Activated T-helper 9 cell treated with anti-CD3 and anti-CD28 coated beads, Interleukin-2, amount 50 U/mL, for 16 hours (primary cell): Measurements from ENCODE around the gene ADI1.

ENCODE experiments used
- DNase-seq: peaks from one replicate; pipeline ENCODE4 v3.0.0-alpha.2; 2020; ENCODE audit warnings: low read depth

The ADI1 gene, protein sequence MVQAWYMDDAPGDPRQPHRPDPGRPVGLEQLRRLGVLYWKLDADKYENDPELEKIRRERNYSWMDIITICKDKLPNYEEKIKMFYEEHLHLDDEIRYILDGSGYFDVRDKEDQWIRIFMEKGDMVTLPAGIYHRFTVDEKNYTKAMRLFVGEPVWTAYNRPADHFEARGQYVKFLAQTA

DNA sequence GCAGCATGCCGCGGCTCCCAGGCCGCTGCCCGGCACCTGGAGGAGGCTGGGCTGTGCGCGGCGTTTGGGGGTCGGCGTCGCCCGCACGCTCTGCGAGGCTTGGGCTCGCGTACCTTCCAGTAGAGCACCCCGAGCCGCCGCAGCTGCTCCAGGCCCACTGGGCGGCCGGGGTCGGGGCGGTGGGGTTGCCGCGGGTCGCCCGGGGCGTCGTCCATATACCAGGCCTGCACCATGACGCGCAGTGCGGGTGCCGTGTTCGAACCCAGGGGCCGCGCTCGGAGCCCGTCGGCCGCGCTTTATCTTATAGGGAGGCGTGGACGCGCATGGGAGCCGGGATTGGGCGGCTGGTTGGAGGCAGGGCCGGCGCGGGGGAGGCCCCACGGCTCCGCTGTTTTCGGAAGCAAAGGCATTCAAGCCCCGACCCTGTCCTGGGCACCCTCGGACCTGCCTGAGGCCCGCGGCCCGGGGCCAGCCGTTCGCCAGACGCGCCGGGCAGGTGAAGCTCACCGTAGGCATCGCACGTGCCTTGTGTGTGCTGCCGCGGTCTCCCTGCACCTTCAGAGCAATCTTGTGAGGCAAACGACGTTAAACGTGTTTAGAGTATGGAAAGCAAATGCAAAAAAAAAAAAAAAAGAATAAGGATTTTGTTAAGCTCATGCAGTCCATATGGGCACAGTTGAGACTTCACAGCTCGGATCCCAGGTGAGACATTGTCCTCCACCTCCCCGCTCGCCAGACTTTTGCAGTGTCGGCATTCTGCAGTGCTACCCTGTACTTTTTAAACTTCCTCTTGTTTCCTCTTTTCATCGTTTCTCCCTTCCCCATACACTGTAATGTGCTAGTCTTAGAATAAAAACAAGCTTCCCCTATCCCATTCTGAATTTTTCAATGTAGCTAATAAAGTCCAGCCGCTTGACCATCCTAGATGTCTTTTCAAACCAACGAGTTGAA, at the start of gene ADI1:
ADI1 (minus strand) TSS at position 277 of the 951 bp plus-strand sequence; CDS start at position 233, 44 bp downstream.
- DNase-seq = peak; percentile 69

GRCh38 chr2:3566806-3567205, 47.5 kb upstream of the ADI1 start:
- DNase-seq = no peak

DNA sequence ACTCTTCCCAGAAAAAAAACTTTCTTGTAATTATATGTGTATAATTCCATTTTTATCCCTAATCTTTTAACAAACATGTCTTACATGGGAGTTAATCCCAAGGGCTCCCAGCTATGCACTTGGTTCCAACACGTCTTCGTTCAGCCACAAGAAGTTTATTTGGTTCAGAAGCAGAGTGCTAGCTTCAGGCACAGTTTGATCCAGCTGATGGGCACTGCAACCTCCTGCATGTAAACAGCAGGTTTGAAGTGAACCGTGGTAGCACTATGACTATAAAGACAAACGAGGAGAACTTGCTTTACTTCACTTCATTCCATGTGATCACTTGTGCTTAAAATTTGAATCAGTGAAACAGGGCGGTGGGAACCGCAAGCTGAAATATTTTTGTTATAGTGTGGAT, 45.8 kb upstream of the ADI1 start:
- no peak for DNase-seq

GRCh38 chr2:3563521-3563976, 44.2 kb upstream of the ADI1 start:
- DNase-seq = no peak

DNA sequence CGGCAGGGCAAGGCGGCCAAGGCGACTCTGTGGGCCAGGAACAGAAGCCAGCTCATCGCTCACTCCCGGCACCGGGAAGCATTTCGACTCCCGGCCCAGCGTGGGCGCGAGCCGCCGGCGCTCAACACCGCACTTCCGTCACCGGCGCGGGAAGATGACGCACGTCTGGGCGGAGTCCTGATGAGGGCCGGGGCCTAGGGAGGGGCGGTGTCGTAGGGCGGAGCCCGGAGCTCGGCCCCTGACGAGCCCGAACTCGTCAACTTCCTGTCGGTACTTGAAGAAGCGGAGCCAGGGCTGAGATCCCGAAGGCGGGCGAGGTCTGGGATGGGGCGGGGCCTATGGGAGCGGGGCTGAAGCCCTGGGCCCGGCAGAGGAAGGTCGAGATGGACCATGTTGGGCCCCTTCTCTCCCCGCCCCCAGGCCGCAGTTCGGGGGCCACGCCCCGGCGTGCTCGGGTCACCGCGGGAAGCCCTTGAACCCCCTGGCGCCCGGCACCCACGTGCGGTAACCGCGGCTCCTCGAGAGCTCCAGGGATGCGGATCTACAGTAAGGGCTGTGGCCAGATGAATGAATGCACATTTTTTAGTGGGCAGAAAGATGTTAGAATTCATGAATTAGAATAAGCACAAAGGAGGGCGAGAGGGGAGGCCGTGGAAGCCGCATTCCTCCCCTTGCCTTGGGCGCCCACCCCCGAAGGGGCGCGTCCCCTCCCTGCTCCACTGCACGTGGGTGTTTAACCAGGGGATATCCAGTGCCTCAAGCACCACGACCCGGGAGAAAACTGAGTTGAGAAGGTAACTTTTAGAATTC, 39.1 kb upstream of the ADI1 start, which contains the start of gene RNASEH1:
RNASEH1 (minus strand) TSS at position 129 of the 810 bp plus-strand sequence; CDS start at position 56, 73 bp downstream.
- peak; percentile 98 for DNase-seq

DNA sequence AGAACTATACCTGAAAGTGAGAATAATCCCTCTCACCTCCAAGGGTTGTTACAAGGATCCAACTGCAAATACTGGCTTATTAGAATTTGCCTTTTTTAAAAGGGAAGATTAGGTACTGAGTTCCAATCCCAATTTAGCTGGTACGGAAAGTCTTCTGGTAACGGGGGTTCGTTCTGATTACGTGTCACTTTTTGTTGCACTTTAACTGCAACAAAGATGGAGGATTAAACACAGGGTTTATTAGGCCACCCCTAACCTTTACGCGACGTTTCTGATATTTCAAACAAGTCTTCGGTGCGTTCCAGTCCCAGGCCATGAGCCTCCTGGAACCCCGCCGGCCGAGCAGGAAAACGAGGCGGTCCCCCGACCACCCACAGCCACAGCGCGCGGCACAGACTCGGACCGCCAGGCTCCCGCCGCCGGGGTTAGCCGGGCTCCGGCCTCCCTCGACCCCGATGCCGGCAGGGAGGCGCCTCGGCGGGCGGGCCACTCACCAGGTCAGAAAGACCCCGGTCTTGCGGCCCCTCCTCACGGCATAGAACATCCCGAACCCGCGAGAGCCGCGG, 38.4 kb upstream of the ADI1 start:
- no peak for DNase-seq

DNA sequence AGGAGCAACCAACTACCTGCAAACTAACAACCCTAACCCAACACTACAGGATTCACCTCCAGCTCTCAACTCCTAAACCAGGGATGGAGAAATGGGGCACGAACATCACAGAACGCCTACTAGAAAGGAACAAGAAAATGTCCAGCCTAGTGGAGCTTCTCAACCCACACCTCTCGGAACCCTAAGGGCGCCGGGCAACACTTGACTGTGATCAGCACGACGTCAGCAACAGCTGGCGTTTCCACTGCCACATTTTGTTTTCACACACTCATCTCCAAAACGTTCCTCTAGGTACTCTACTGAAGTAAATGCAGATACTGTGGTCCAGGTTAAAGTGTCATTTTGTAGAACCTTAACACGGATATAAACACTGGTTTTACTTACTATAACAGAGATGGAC, 34.6 kb upstream of the ADI1 start:
- DNase-seq = no peak

DNA sequence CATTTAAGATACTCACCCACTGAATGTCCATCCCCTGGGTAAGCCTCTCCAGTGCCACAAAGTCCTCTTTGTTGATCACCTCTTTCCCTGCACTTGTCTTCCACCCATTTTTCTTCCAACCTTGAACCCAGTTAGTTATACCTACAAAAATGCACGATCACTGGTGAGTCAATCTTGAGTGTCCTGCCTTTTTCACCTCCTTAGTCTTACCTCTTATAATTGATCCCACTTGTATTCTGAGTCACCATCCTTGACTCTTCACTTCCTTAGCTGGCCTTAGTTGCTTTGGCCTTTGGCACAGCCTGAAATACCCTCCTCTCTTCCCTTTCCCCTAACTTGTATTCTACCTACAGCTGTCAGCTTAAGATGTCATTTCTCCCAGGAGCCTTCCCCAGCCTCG, 28.6 kb upstream of the ADI1 start:
- DNase-seq = no peak

DNA sequence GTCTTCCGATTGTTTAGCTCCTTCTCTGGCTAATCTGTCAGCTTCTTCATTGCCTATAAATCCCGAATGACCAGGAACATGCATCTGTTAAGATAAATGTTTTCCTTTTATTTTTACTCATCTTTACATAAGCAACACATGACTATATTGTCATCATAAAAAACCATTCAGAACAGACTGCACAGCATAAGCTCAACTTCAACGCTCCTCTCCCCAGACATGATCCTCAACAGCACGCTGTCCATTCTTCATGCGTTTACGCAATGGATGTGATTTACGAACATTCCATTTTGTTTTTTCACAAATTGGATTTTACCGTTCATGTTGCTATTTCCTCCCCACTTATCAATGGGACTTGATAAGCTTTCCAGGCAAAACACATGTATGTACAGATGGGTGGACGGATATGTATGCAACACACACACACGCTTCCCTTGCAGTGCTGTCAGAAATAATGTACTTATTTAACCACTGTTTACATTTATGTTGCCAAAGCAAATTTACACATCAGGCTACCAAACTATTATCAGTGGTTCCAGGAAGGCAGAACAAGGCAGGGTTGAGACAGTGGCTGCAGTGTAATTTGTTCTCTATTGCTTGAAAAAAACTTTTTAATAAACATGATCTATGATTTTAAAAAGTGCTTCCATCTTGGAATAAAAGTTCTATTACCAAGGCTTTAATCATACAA, 26.6 kb upstream of the ADI1 start:
- DNase-seq = no peak

- DNase-seq = no peak
Observed at GRCh38 chr2:3543023-3543683, 23.8 kb upstream of the ADI1 start.

DNA sequence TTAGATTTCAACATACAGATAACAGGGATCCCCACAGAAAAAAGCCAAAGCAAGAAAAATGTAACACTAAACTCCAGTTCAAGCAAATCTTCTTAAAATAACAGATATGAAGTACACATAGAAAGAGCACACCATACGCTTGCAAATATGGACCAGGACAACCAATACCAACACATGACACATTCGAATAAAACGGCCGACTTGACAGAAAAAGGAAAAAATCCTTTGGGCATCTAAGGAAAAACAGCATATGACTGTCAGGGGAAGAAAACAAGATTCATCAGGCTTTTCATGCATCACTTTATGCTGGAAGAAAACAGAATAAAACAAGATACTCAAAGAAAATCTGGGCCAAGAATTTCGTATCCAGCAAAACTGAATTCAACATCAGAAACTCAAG, 22.8 kb upstream of the ADI1 start:
- DNase-seq = no peak

- no peak for DNase-seq
Observed at GRCh38 chr2:3539836-3540235, 20.5 kb upstream of the ADI1 start.

DNA sequence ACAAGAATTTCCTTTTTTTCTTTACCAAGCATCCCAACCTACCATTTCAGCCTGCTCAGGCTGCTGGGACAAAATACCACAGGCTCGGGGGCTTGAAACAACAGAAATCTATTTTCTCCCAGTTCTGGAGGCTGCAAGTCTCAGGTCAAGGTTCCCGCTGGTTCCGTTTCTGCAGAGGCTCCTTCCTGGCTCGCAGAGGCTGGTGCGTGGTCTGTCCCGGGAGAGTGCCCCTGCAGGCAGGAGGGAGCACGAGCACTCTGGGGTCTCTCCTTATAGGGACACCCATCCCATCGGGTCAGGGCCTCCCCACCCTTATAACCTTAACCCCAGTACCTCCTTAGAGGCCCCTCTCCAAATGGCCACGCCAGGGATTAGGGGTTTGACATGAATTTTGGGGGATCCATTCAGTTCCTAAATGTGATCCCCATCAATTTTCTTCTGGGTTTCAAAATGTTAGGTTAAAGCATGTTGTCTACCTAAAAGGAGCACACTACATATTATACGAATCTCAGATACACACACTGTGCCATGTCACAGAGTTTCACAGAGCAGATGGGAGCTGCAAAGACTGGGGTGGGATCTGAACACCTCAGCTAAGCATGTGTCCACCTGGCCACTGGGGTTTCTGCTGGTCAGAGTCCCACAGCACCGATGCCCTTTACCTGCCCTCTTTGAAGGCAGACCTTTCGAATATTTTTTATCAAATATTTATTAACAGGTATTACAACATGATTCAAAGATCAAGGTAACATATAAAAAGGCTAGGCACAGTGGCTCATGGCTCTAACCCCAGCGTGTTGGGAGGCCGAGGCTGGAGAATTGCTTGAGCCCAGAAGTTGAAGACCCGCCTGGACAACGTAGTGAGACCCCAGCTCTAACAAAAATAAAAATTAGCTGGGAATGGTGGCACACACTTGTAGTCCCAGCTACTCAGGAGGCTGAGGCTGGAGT, 17.6 kb upstream of the ADI1 start:
- DNase-seq = no peak

- DNase-seq = no peak
Observed at GRCh38 chr2:3535794-3536681, 16.7 kb upstream of the ADI1 start.

GRCh38 chr2:3535467-3535793, 16.1 kb upstream of the ADI1 start:
- no peak for DNase-seq

GRCh38 chr2:3534251-3534814, 15.0 kb upstream of the ADI1 start:
- no peak for DNase-seq

GRCh38 chr2:3533836-3534235, 14.5 kb upstream of the ADI1 start:
- no peak for DNase-seq

DNA sequence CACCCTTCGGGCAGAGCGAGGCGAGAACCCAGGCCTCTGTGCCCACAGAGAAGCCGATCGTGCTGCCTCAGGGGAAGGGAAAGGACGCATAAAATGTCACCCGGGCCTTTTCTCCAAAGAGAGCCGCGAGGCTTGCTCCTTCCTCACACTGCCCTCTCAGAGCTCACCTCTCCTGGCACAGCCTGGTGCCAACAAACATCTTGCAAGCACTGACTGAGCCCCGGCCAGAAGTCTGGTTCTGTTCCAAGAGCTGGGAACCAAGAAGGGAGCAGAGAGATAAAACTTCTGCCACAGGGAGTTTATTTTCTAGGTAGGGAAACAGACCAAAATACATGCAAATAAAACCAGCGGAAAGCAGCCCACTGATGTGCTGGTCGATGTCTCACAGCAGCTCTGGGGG, 13.6 kb upstream of the ADI1 start:
- DNase-seq = no peak
